Tibial nerve (tissue), 4 donors: ENCODE results near the gene LYPD4.

Experiments used
- CTCF ChIP-seq, 5 experiments: fragments of 200-600 bp in 3 of 5; fragments of 450-650 bp in 2 of 5; sonication (generic) in 3 of 5; IDR thresholded peaks; one replicate each; pipeline ENCODE4 v1.5.1; 2016 to 2019; ENCODE audit warnings: antibody characterized with exemption in 5 of 5, mild to moderate bottlenecking in 3 of 5, moderate library complexity in 2 of 5
- EP300 ChIP-seq, 2 donors: sonication (generic); formaldehyde crosslinking; IDR thresholded peaks; one replicate each; pipeline ENCODE4 v1.6.1; 2017; ENCODE audit warnings: antibody characterized with exemption in 2 of 2, mild to moderate bottlenecking in 1 of 2
- POLR2A ChIP-seq, 2 donors: fragments of 450-650 bp; IDR thresholded peaks; one replicate each; pipeline ENCODE4 v1.6.1; 2017; ENCODE audit warnings: antibody characterized with exemption in 2 of 2, mild to moderate bottlenecking in 2 of 2, moderate library complexity in 2 of 2

GRCh38 chr19:41815301-41815700 lies 29.2 kb downstream of the LYPD4 start:
- TF ChIP-seq CTCF (IDR thresholded peaks at IDR 0.05) = no peak
- no peak for TF ChIP-seq POLR2A (IDR thresholded peaks at IDR 0.05)
- TF ChIP-seq EP300 (IDR thresholded peaks at IDR 0.05) = no peak
